Neural crest cell (in vitro differentiated cells): ENCODE measurements around the gene PTGR1. TPM values are rescaled to one million over a fixed set of nuclear protein-coding genes. Genes with fewer than 3 reads are reported as not detected.

Source experiments
- DNase-seq: peaks from one replicate; pipeline ENCODE4 v3.0.0; 2021; ENCODE audit warnings: low read depth, mixed read lengths, low spot score
- H3K27ac Mint-ChIP-seq: one replicate; pipeline ENCODE4 v1.8.0; 2021; ENCODE audit warnings: mild to moderate bottlenecking, mixed read lengths; ENCODE audit not compliant: unreplicated experiment
- H3K27me3 Mint-ChIP-seq: 2 replicates; pipeline ENCODE4 v1.8.0; 2021; ENCODE audit warnings: low read depth, mild to moderate bottlenecking, mixed read lengths
- H3K36me3 Mint-ChIP-seq: 2 replicates; pipeline ENCODE4 v1.8.0; 2021; ENCODE audit warnings: low read depth, mild to moderate bottlenecking, mixed read lengths
- H3K4me1 Mint-ChIP-seq: 2 replicates; pipeline ENCODE4 v1.8.0; 2021; ENCODE audit warnings: mixed read lengths
- H3K4me3 Mint-ChIP-seq: one replicate; pipeline ENCODE4 v1.8.0; 2021; ENCODE audit warnings: mild to moderate bottlenecking, mixed read lengths
- H3K9me3 Mint-ChIP-seq: 2 replicates; pipeline ENCODE4 v1.8.0; 2021; ENCODE audit warnings: mixed read lengths
- CTCF ChIP-seq: fragments of 200-600 bp; sonication (generic); conservative IDR thresholded peaks from 2 replicates; pipeline ENCODE4 v1.5.0; 2021; ENCODE audit warnings: antibody characterized with exemption, mild to moderate bottlenecking
- total RNA-seq: library from RNA; stranded (reverse); gene quantifications from 2 replicates; pipeline ENCODE4 v1.2.1, GENCODE V29; 2021

Gene PTGR1
- total RNA-seq, 1 donor from 2014 or later = 51.5 TPM

- no peak for DNase-seq
- peak overlapping the region; percentile 75 for H3K4me3 Mint-ChIP-seq
- H3K27ac Mint-ChIP-seq = no peak overlapping the region
- H3K36me3 Mint-ChIP-seq = no peaks in the 10 kb centered on the region
- TF ChIP-seq CTCF = no peak
- no peaks in the 10 kb centered on the region for H3K9me3 Mint-ChIP-seq
- H3K27me3 Mint-ChIP-seq = peaks cover 5% of the 10 kb centered on the region
- H3K4me1 Mint-ChIP-seq = peaks cover 34% of the 10 kb centered on the region
Observed at GRCh38 chr9:111601237-111602018, 2.0 kb upstream of the PTGR1 start.

- Mint-ChIP-seq H3K4me1 (peaks cover 34% of the 10 kb centered on the region), H3K9me3 (no peaks in the 10 kb centered on the region), H3K27me3 (peaks cover 5% of the 10 kb centered on the region), H3K4me3 (peak overlapping the region; percentile 93), H3K27ac (no peak overlapping the region), H3K36me3 (no peaks in the 10 kb centered on the region)
- TF ChIP-seq CTCF = no peak
- no peak for DNase-seq
Observed at GRCh38 chr9:111599955-111600343, 502 bp upstream of the PTGR1 start.

- Mint-ChIP-seq H3K27ac (no peak overlapping the region), H3K9me3 (no peaks in the 10 kb centered on the region), H3K27me3 (peaks cover 5% of the 10 kb centered on the region), H3K36me3 (peaks cover 3% of the 10 kb centered on the region), H3K4me3 (peak overlapping the region; percentile 93), H3K4me1 (peaks cover 29% of the 10 kb centered on the region)
- no peak for TF ChIP-seq CTCF
- DNase-seq = no peak
Observed at GRCh38 chr9:111598733-111599091, 735 bp downstream of the PTGR1 start.

GRCh38 chr9:111597852-111598732, 1.4 kb downstream of the PTGR1 start:
- peak overlapping the region; percentile 93 for H3K4me3 Mint-ChIP-seq
- DNase-seq = peak; percentile 35
- no peak overlapping the region for H3K27ac Mint-ChIP-seq
- peaks cover 3% of the 10 kb centered on the region for H3K36me3 Mint-ChIP-seq
- peaks cover 27% of the 10 kb centered on the region for H3K4me1 Mint-ChIP-seq
- H3K27me3 Mint-ChIP-seq = peaks cover 5% of the 10 kb centered on the region
- H3K9me3 Mint-ChIP-seq = no peaks in the 10 kb centered on the region
- TF ChIP-seq CTCF = peak; percentile 83

- H3K27ac Mint-ChIP-seq = no peak overlapping the region
- DNase-seq = no peak
- no peaks in the 10 kb centered on the region for H3K9me3 Mint-ChIP-seq
- H3K27me3 Mint-ChIP-seq = no peaks in the 10 kb centered on the region
- H3K4me1 Mint-ChIP-seq = peaks cover 1% of the 10 kb centered on the region
- no peak for TF ChIP-seq CTCF
- H3K36me3 Mint-ChIP-seq = peaks cover 5% of the 10 kb centered on the region
- H3K4me3 Mint-ChIP-seq = no peak overlapping the region
Observed at GRCh38 chr9:111588846-111589245, 10.6 kb downstream of the PTGR1 start.
